ENCODE data around the gene RTN4RL1.

Gene RTN4RL1

DNA sequence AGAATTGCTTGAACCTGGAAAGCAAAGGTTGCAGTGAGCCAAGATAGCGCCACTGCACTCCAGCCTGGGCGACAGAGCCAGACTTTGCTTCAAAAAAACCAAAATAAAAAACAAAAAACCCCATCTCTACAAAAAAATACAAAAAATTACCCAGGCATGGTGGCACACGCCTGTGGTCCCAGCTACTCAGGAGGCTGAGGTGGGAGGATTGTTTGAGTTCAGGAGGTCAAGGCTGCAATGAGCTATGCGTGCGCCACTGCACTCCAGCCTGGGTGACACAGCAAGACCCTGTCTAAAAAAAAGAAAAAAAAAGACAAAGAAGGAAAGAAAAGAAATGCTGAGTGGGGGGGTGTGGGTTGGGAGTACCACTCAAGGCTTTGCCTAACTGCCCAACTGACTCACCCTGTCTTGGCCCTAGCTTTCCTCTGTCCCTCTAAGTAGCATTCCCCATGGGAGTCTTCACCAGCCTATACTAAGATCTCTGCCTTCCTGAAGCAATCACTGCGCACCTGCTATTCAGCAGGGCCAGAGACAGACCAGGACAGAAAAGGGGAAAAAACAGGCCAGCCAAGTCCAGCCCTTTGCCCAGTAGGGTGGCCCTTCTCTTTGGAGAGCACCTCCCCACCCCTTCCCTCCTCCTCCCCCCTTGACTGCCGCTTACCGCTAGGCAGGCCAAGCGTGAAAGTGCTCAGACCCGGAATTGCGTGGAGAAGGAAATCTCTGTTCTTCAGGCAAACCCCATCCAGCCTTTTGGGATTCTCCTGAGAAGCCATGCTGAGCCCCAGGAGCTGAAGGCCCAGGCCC, 45.8 kb downstream of the RTN4RL1 start:
- H3K4me3 ChIP-seq (ENCODE audit: low read depth, low read length) = no peak overlapping the region
- TF ChIP-seq, protein P1, sequence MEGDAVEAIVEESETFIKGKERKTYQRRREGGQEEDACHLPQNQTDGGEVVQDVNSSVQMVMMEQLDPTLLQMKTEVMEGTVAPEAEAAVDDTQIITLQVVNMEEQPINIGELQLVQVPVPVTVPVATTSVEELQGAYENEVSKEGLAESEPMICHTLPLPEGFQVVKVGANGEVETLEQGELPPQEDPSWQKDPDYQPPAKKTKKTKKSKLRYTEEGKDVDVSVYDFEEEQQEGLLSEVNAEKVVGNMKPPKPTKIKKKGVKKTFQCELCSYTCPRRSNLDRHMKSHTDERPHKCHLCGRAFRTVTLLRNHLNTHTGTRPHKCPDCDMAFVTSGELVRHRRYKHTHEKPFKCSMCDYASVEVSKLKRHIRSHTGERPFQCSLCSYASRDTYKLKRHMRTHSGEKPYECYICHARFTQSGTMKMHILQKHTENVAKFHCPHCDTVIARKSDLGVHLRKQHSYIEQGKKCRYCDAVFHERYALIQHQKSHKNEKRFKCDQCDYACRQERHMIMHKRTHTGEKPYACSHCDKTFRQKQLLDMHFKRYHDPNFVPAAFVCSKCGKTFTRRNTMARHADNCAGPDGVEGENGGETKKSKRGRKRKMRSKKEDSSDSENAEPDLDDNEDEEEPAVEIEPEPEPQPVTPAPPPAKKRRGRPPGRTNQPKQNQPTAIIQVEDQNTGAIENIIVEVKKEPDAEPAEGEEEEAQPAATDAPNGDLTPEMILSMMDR (IDR thresholded peaks at IDR 0.05; ENCODE audit: low read depth, low read length, missing control alignments) = no peak
- DNase-seq (ENCODE audit: low read depth) = no peak
- in situ Hi-C loops (cut with HindIII; ENCODE audit: low sequenced_read_pairs) = no loop called here

DNA sequence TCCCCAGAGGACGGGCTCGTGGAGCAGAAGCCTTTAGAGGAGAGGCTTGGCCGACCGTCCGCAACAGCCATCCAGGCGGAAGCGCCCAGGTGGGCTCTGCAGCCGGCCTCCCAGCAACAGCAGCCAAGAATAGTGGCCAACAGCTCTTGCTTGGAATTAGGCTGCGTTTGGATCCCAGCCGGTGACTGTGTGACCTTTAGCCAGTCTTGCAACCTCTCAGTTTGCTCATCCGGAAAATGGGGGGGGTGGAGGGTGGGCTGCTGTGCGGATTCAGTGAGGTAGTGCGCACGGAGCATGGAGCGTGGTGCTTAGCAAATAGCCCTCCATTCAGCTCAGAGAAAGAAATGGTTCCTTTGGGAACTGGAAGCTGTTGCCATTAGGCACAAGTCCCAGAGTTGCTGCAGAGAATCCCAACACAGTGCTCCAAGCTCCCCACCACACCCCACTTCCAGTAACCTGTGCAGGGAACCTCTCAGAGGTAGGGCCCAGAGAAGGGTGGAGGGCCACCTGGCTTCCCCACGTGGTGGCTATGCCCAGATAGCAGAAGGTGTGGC, 46.7 kb downstream of the RTN4RL1 start:
- no peak overlapping the region for H3K4me3 ChIP-seq (ENCODE audit: low read depth, low read length)
- in situ Hi-C loops (cut with HindIII; ENCODE audit: low sequenced_read_pairs) = no loop called here
- TF ChIP-seq, protein P1 (IDR thresholded peaks at IDR 0.05; ENCODE audit: low read depth, low read length, missing control alignments) = no peak
- DNase-seq (ENCODE audit: low read depth) = no peak

DNA sequence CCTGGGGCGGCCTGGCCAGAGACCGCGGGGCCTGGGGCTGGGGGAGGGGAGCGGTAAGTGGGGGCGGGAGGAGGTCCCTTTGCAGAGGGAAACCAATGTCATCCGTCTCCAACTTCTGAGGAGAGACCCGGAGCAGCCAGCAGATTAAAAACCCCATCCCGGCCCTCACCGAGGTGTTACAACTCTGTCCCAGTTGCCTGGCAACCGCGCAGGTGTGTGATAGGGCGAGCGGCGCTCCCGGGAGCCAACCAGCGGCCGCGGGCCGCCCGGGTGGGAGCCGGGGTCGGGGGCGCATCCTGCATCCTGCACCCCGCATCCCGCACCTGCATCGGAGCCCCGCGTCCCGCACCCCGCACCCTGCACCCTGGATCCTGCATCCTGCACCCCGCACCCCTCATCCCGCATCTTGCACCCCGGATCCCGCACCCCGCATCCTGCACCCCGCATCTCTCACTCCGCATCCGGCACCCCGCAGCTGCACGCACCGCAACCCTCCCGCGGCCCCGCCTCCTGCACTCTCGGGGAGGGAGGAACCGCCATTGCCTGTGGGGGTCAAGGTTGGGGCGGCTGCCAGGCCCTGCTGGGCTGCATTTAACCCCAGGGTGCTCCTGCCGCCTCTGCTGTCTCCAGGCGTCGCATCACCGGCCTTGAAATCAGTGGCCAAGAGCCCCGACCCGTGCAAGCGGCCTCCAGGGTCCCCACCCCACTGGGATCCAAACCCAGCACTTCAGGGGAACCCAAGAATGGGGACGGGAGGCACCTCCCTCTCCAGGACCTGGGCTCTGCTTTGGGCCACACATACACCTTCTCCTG, 47.3 kb downstream of the RTN4RL1 start:
- TF ChIP-seq, protein P1 (IDR thresholded peaks at IDR 0.05; ENCODE audit: low read depth, low read length, missing control alignments) = no peak
- no peak overlapping the region for H3K4me3 ChIP-seq (ENCODE audit: low read depth, low read length)
- in situ Hi-C loops (cut with HindIII; ENCODE audit: low sequenced_read_pairs) = no loop called here
- no peak for DNase-seq (ENCODE audit: low read depth)

DNA sequence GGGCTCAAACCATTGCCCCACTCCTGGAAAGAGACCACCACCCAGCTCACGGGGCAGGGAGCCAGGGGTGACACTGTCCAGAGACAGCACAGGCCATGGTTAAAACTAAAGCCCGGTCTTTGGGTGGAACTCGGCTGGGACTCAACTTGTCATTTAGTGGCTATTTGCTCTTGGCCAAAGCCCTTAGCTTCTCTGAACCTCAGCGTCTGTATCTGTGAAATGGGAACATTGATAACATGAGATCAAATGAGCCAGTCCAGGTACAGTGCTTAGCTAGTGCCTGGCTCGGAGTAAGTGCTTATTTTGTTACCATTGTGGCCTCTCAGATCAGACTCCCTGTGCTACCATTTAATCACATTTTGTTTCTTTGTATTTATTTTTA, 48.5 kb downstream of the RTN4RL1 start:
- DNase-seq (ENCODE audit: low read depth) = no peak
- H3K4me3 ChIP-seq (ENCODE audit: low read depth, low read length) = no peak overlapping the region
- in situ Hi-C loops (cut with HindIII; ENCODE audit: low sequenced_read_pairs) = no loop called here
- TF ChIP-seq, protein P1 (IDR thresholded peaks at IDR 0.05; ENCODE audit: low read depth, low read length, missing control alignments) = no peak

DNA sequence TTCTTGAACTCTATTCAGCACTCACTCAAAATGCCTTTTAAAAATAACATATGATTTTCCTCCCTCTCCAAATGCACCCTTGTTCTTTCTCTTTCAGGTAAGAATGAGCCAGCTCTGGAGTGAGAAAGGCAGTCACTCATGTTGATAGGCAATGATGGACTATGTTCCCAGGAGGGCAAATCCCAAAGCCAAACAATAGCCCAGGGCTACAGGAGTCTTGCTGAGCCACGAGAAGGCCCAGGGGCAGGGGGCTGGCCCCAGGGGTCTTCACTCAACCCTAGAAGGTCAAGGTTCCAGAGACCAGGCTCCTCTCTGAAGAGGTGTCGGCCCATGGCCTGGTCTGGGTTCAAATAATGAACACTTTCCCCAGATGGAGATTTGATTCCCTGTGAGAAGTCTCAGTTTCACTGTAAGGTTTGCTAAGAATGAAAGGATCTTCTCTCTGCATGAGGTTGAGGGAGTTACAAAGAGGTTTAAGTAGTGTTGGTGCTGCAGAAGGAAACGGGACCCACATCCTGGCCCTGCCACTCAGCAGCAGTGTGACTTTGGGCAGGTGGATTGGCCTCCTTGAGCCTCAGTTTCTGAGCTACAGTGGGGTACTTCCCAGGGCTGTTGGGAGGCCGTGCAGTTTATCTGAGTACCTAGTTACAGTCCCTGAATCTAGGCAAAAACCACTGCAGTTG, 49.0 kb downstream of the RTN4RL1 start:
- DNase-seq (ENCODE audit: low read depth) = no peak
- TF ChIP-seq, protein P1 (IDR thresholded peaks at IDR 0.05; ENCODE audit: low read depth, low read length, missing control alignments) = no peak
- no peak overlapping the region for H3K4me3 ChIP-seq (ENCODE audit: low read depth, low read length)
- in situ Hi-C loops (cut with HindIII; ENCODE audit: low sequenced_read_pairs) = no loop called here

DNA sequence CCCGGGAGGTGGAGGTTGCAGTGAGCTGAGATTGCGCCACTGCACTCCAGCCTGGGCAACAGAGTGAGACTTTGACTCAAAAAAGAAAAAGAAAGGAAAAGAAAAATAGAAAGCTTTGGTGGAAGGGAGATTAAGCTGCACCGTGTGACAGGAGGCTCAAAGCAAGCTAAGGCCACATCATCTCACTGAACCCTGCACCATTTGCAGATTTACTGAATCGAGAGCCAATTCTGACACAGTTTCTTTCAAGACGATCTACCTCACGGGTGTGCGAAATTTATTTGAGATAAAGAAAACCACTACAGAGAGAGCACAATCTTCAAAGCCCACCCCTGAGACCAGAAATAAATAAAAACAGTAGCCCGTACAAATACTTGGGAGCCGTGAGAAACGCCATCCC, 49.6 kb downstream of the RTN4RL1 start:
- no peak for DNase-seq (ENCODE audit: low read depth)
- H3K4me3 ChIP-seq (ENCODE audit: low read depth, low read length) = no peak overlapping the region
- TF ChIP-seq, protein P1 (IDR thresholded peaks at IDR 0.05; ENCODE audit: low read depth, low read length, missing control alignments) = no peak
- in situ Hi-C loops (cut with HindIII; ENCODE audit: low sequenced_read_pairs) = no loop called here

Data from astrocyte of the cerebellum (primary cell).